ENCODE results near the gene RPL29. TPM values are rescaled to one million over a fixed set of nuclear protein-coding genes. Genes with fewer than 3 reads are reported as not detected.

Gene RPL29
- 1,239 to 1,467 TPM (median 1,300 TPM) in 5 replicates for total RNA-seq (2022; extraction: Qiagen RNA extraction; ENCODE audit: low read depth)

GRCh38 chr3:51995346-51996163 lies at the start of gene RPL29:
Gene RPL29, minus strand, starts transcription at chr3:51995895. Its CDS starts 434 bp downstream, at chr3:51995461.

GRCh38 chr3:51982838-51983577 lies 12.7 kb downstream of the RPL29 start, which contains the start of gene ACY1:
Gene ACY1, plus strand, starts transcription at chr3:51983535. Its CDS starts 530 bp downstream, at chr3:51984065.

GRCh38 chr3:51974963-51975851 lies 20.5 kb downstream of the RPL29 start, which contains the start of gene ABHD14A:
Gene ABHD14A, plus strand, starts transcription at chr3:51975064. Its CDS starts 72 bp downstream, at chr3:51975136.

DNA sequence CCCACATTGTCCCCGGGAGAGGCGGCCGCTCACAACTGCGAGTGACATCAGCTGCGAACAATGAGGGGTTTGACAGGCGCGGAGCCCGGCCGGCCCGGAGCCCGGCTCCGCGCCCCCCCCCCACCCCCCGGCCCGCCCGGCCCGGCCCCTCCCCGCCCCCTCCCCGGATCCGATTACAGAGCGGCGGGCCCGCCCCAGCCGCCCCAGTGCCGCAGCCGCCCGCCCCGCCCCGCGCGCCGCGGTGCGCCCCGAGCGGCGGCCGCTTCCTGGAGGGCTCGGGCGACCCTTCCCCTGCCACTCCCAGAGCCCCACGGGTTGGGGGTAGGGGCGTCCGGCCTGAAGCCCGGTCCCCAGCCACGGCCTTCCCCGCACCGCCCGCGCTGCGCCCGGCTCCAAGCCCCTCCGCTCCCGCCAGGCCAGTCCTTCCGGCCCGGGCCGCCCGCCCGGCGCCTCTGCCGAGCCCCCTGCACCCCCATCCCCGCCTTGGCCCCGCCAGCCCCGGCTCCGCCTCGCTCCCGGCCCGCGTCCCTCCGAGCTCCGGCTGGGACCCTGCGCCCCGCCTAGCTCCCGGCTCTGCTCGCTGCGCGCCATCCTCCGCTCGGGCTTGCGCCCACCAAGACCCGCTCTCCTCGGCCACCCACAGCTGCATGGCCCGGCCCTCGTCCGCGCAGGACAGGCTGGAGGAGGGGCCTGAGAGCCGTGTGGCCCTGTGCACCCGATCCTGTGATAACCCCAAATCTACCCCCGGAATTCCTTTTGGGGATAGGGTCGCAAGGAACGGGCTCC lies 28.1 kb downstream of the RPL29 start, which contains the start of gene PCBP4:
PCBP4 (minus strand) TSS at position 71 of the 786 bp plus-strand sequence. CDS start 6,214 bp downstream, outside the sequence.

GRCh38 chr3:51955175-51955892 lies 40.4 kb downstream of the RPL29 start, which contains the start of gene GPR62:
Gene GPR62, plus strand, starts transcription at chr3:51955381. Its CDS starts 272 bp downstream, at chr3:51955653.

Other genes starting within 250 kb of the RPL29 start
- gene IQCF6, start 216.7 kb downstream of the RPL29 start, total RNA-seq (2022; extraction: Qiagen RNA extraction; ENCODE audit: low read depth): not detected in 5 replicates
- not detected in 5 replicates for gene IQCF2, start 134.3 kb downstream of the RPL29 start, total RNA-seq (2022; extraction: Qiagen RNA extraction; ENCODE audit: low read depth)
- not detected in 5 replicates for gene IQCF5, start 120.3 kb downstream of the RPL29 start, total RNA-seq (2022; extraction: Qiagen RNA extraction; ENCODE audit: low read depth)
- gene IQCF1, start 92.5 kb downstream of the RPL29 start, total RNA-seq (2022; extraction: Qiagen RNA extraction; ENCODE audit: low read depth): not detected in 5 replicates
- gene RRP9, start 54.0 kb downstream of the RPL29 start, total RNA-seq (2022; extraction: Qiagen RNA extraction; ENCODE audit: low read depth): 27.8 to 50.3 TPM (median 47.9 TPM) in 5 replicates
- gene PARP3, start 53.5 kb downstream of the RPL29 start, total RNA-seq (2022; extraction: Qiagen RNA extraction; ENCODE audit: low read depth): 6.1 to 9.9 TPM (median 9.1 TPM) in 5 replicates
- gene GPR62, start 40.5 kb downstream of the RPL29 start, total RNA-seq (2022; extraction: Qiagen RNA extraction; ENCODE audit: low read depth): not detected in 5 replicates
- 9.3 to 16.6 TPM (median 12.9 TPM) in 5 replicates for gene PCBP4, start 28.4 kb downstream of the RPL29 start, total RNA-seq (2022; extraction: Qiagen RNA extraction; ENCODE audit: low read depth)
- gene ABHD14B, start 21.8 kb downstream of the RPL29 start, total RNA-seq (2022; extraction: Qiagen RNA extraction; ENCODE audit: low read depth): 24.3 to 40.6 TPM (median 35.3 TPM) in 5 replicates
- gene ABHD14A, start 20.8 kb downstream of the RPL29 start, total RNA-seq (2022; extraction: Qiagen RNA extraction; ENCODE audit: low read depth): 8.0 to 15.6 TPM (median 14.1 TPM) in 5 replicates
- 15.4 to 26.7 TPM (median 23.0 TPM) in 5 replicates for gene ACY1, start 12.4 kb downstream of the RPL29 start, total RNA-seq (2022; extraction: Qiagen RNA extraction; ENCODE audit: low read depth)
- 16.2 to 20.6 TPM (median 18.4 TPM) in 5 replicates for gene DUSP7, start 60.7 kb upstream of the RPL29 start, total RNA-seq (2022; extraction: Qiagen RNA extraction; ENCODE audit: low read depth)
- 12.2 to 19.5 TPM (median 19.2 TPM) in 5 replicates for gene POC1A, start 158.5 kb upstream of the RPL29 start, total RNA-seq (2022; extraction: Qiagen RNA extraction; ENCODE audit: low read depth)
- gene ALAS1, start 202.3 kb upstream of the RPL29 start, total RNA-seq (2022; extraction: Qiagen RNA extraction; ENCODE audit: low read depth): 38.4 to 51.7 TPM (median 49.5 TPM) in 5 replicates
- gene TLR9, start 229.8 kb upstream of the RPL29 start, total RNA-seq (2022; extraction: Qiagen RNA extraction; ENCODE audit: low read depth): 0.18 TPM in 1 of 5 replicates, not detected in the others
- 51.7 to 79.8 TPM (median 69.4 TPM) in 5 replicates for gene TWF2, start 243.3 kb upstream of the RPL29 start, total RNA-seq (2022; extraction: Qiagen RNA extraction; ENCODE audit: low read depth)
- 3.5 to 5.8 TPM (median 5.1 TPM) in 5 replicates for gene PPM1M, start 249.9 kb upstream of the RPL29 start, total RNA-seq (2022; extraction: Qiagen RNA extraction; ENCODE audit: low read depth)

All from A549 treated with ZK216348 at 1 μM for 4 hours (cell line).